ENCODE measurements around the gene TP53. TPM values are rescaled to one million over a fixed set of nuclear protein-coding genes. Genes with fewer than 3 reads are reported as not detected.

The TP53 gene
- total RNA-seq: 100 to 1,000 TPM in 1 of 2 donors, 10 to 100 TPM in 1; 98.2 to 112 TPM

- Mint-ChIP-seq H3K27ac (peak within 1 kb of the TSS; percentile 93 to 96), H3K9me3 (no peaks in the 10 kb centered on the region), H3K27me3 (no peaks in the 10 kb centered on the region), H3K4me1 (ENCODE audit: low read depth in 2 of 2) (peaks cover 26 to 36% of the 10 kb centered on the region in 2 donors), H3K36me3 (peaks cover 13% of the 10 kb centered on the region), H3K4me3 (peak within 1 kb of the TSS; percentile 96)
- peak; percentile 71 to 78 for ATAC-seq
- DNase-seq (ENCODE audit: low spot score): peak; percentile 91
Measured at GRCh38 chr17:7687072-7687907, at the start of gene TP53. TSS of gene TP53 (minus strand) at chr17:7687490. CDS start at chr17:7676594, 10,896 bp downstream.

GRCh38 chr17:7732981-7733539, 45.8 kb upstream of the TP53 start:
- no peak for DNase-seq (ENCODE audit: low spot score)
- Mint-ChIP-seq H3K4me3 (no peak overlapping the region), H3K4me1 (ENCODE audit: low read depth in 2 of 2) (no peaks in the 10 kb centered on the region), H3K9me3 (no peaks in the 10 kb centered on the region), H3K36me3 (no peaks in the 10 kb centered on the region), H3K27me3 (peaks cover 6 to 11% of the 10 kb centered on the region in 2 donors), H3K27ac (no peak overlapping the region)
- no peak for ATAC-seq

GRCh38 chr17:7729816-7730215, 42.5 kb upstream of the TP53 start:
- H3K4me3 Mint-ChIP-seq: no peak overlapping the region
- ATAC-seq: no peak
- no peaks in the 10 kb centered on the region for H3K9me3 Mint-ChIP-seq
- no peaks in the 10 kb centered on the region for H3K36me3 Mint-ChIP-seq
- peaks cover 20 to 23% of the 10 kb centered on the region in 2 donors for H3K27me3 Mint-ChIP-seq
- no peak overlapping the region for H3K27ac Mint-ChIP-seq
- H3K4me1 Mint-ChIP-seq (ENCODE audit: low read depth in 2 of 2): no peaks in the 10 kb centered on the region
- DNase-seq (ENCODE audit: low spot score): no peak

GRCh38 chr17:7727886-7728285, 40.6 kb upstream of the TP53 start:
- H3K4me1 Mint-ChIP-seq (ENCODE audit: low read depth in 2 of 2): no peaks in the 10 kb centered on the region

GRCh38 chr17:7721612-7722011, 34.3 kb upstream of the TP53 start:
- no peaks in the 10 kb centered on the region for H3K9me3 Mint-ChIP-seq
- no peak overlapping the region for H3K27ac Mint-ChIP-seq
- peaks cover 39 to 65% of the 10 kb centered on the region in 2 donors for H3K27me3 Mint-ChIP-seq
- H3K36me3 Mint-ChIP-seq: no peaks in the 10 kb centered on the region
- ATAC-seq (no peak), DNase-seq (ENCODE audit: low spot score) (no peak)
- peaks cover 8 to 12% of the 10 kb centered on the region in 2 donors for H3K4me1 Mint-ChIP-seq (ENCODE audit: low read depth in 2 of 2)
- no peak overlapping the region for H3K4me3 Mint-ChIP-seq

More at GRCh38 chr17:7727886-7728285, 40.6 kb upstream of the TP53 start:
- Mint-ChIP-seq H3K27me3 (peaks cover 22 to 34% of the 10 kb centered on the region in 2 donors), H3K9me3 (no peaks in the 10 kb centered on the region), H3K4me3 (no peak overlapping the region), H3K27ac (no peak overlapping the region), H3K36me3 (no peaks in the 10 kb centered on the region)
- ATAC-seq (no peak), DNase-seq (ENCODE audit: low spot score) (no peak)

GRCh38 chr17:7720125-7720524, 32.8 kb upstream of the TP53 start:
- no peak for DNase-seq (ENCODE audit: low spot score)
- H3K4me3 Mint-ChIP-seq: no peak overlapping the region
- H3K27me3 Mint-ChIP-seq: peaks cover 50 to 76% of the 10 kb centered on the region in 2 donors
- H3K9me3 Mint-ChIP-seq: no peaks in the 10 kb centered on the region
- H3K4me1 Mint-ChIP-seq (ENCODE audit: low read depth in 2 of 2): peaks cover 8 to 16% of the 10 kb centered on the region in 2 donors
- H3K27ac Mint-ChIP-seq: no peak overlapping the region
- no peaks in the 10 kb centered on the region for H3K36me3 Mint-ChIP-seq
- ATAC-seq: no peak

GRCh38 chr17:7719661-7720060, 32.4 kb upstream of the TP53 start:
- H3K27me3 Mint-ChIP-seq: peaks cover 52 to 76% of the 10 kb centered on the region in 2 donors
- H3K36me3 Mint-ChIP-seq: no peaks in the 10 kb centered on the region
- no peak overlapping the region for H3K27ac Mint-ChIP-seq
- ATAC-seq (no peak), DNase-seq (ENCODE audit: low spot score) (no peak)
- H3K9me3 Mint-ChIP-seq: no peaks in the 10 kb centered on the region
- peaks cover 8 to 16% of the 10 kb centered on the region in 2 donors for H3K4me1 Mint-ChIP-seq (ENCODE audit: low read depth in 2 of 2)
- H3K4me3 Mint-ChIP-seq: no peak overlapping the region

- Mint-ChIP-seq H3K36me3 (no peaks in the 10 kb centered on the region), H3K4me1 (ENCODE audit: low read depth in 2 of 2) (peaks cover 15 to 20% of the 10 kb centered on the region in 2 donors), H3K9me3 (no peaks in the 10 kb centered on the region), H3K27me3 (peaks cover 56 to 77% of the 10 kb centered on the region in 2 donors), H3K27ac (no peak overlapping the region), H3K4me3 (peak overlapping the region; percentile 60)
- no peak for DNase-seq (ENCODE audit: low spot score)
- ATAC-seq: peak in 1 of 2 donors; percentile 49
Measured at GRCh38 chr17:7717756-7718350, 30.6 kb upstream of the TP53 start.

- DNase-seq (ENCODE audit: low spot score) (peak; percentile 73), ATAC-seq (peak; percentile 72 to 80)
- Mint-ChIP-seq H3K4me1 (ENCODE audit: low read depth in 2 of 2) (peaks cover 15 to 20% of the 10 kb centered on the region in 2 donors), H3K36me3 (no peaks in the 10 kb centered on the region), H3K4me3 (peak within 1 kb of the TSS; percentile 60), H3K27ac (no peak within 1 kb of the TSS), H3K9me3 (no peaks in the 10 kb centered on the region), H3K27me3 (peaks cover 59 to 77% of the 10 kb centered on the region in 2 donors)
Measured at GRCh38 chr17:7716901-7717755, 29.8 kb upstream of the TP53 start, which contains the start of gene DNAH2. TSS of gene DNAH2 (plus strand) at chr17:7717744. CDS start at chr17:7719735, 1,991 bp downstream.

GRCh38 chr17:7715936-7716886, 28.9 kb upstream of the TP53 start:
- Mint-ChIP-seq H3K4me3 (peak overlapping the region; percentile 60), H3K27me3 (peaks cover 58 to 79% of the 10 kb centered on the region in 2 donors), H3K27ac (no peak overlapping the region), H3K9me3 (no peaks in the 10 kb centered on the region), H3K4me1 (ENCODE audit: low read depth in 2 of 2) (peaks cover 19 to 23% of the 10 kb centered on the region in 2 donors), H3K36me3 (no peaks in the 10 kb centered on the region)
- ATAC-seq (no peak), DNase-seq (ENCODE audit: low spot score) (no peak)

GRCh38 chr17:7714721-7715594, 27.7 kb upstream of the TP53 start:
- H3K4me3 Mint-ChIP-seq: no peak overlapping the region
- no peaks in the 10 kb centered on the region for H3K9me3 Mint-ChIP-seq
- no peak overlapping the region for H3K27ac Mint-ChIP-seq
- DNase-seq (ENCODE audit: low spot score) (no peak), ATAC-seq (no peak)
- H3K4me1 Mint-ChIP-seq (ENCODE audit: low read depth in 2 of 2): peaks cover 29 to 33% of the 10 kb centered on the region in 2 donors
- no peaks in the 10 kb centered on the region for H3K36me3 Mint-ChIP-seq
- peaks cover 58 to 73% of the 10 kb centered on the region in 2 donors for H3K27me3 Mint-ChIP-seq

- Mint-ChIP-seq H3K9me3 (no peaks in the 10 kb centered on the region), H3K36me3 (no peaks in the 10 kb centered on the region), H3K4me3 (no peak overlapping the region), H3K27ac (no peak overlapping the region), H3K27me3 (peaks cover 57 to 66% of the 10 kb centered on the region in 2 donors), H3K4me1 (ENCODE audit: low read depth in 2 of 2) (peaks cover 30 to 36% of the 10 kb centered on the region in 2 donors)
- DNase-seq (ENCODE audit: low spot score): no peak
- no peak for ATAC-seq
Measured at GRCh38 chr17:7713782-7714181, 26.5 kb upstream of the TP53 start.

All from natural killer cell treated with Interleukin-12 subunit alpha and Interleukin-12 subunit beta and Interleukin-15 and Interleukin-18, amount 100 ng/mL, for 72 hours (primary cell).